Common myeloid progenitor, CD34-positive (primary cell): Measurements from ENCODE around the gene MEAK7. TPM values are rescaled to one million over a fixed set of nuclear protein-coding genes. Genes with fewer than 3 reads are reported as not detected.

Experiments used
- CTCF ChIA-PET: fragments of 350-600 bp; sonication (Branson Sonifier 250); formaldehyde crosslinking; loops from one replicate; lab custom pipeline; 2021; ENCODE audit warnings: antibody characterized with exemption; lab: Charles Lee
- POLR2A ChIA-PET: fragments of 350-600 bp; sonication (Branson Sonifier 250); formaldehyde crosslinking; loops from one replicate; lab custom pipeline; 2021; ENCODE audit warnings: antibody characterized with exemption; lab: Charles Lee
- DNase-seq, 3 donors: peaks; one replicate each; pipeline versions ENCODE4 v3.0.0 to v3.0.0-alpha.2; 2013
- H3K27ac ChIP-seq, 2 experiments: 1 replicate in 1 of 2; 2 replicates in 1 of 2; pipeline ENCODE4 v1.7.0; 2013; ENCODE audit warnings: inconsistent platforms in 2 of 2, low read length in 2 of 2, mild to moderate bottlenecking in 2 of 2, low read depth in 1 of 2, moderate library complexity in 1 of 2; ENCODE audit not compliant: severe bottlenecking in 2 of 2, insufficient read depth in 1 of 2, poor library complexity in 1 of 2
- H3K27me3 ChIP-seq, 5 experiments: replicated peaks in 2 of 5; 1 replicate in 3 of 5; 2 replicates in 2 of 5; pipeline versions ENCODE4 v1.6.1 to v1.7.0; 2013; ENCODE audit warnings: low read length in 4 of 5, mild to moderate bottlenecking in 2 of 5, moderate library complexity in 2 of 5, inconsistent platforms in 1 of 5; ENCODE audit not compliant: insufficient read depth in 5 of 5, control insufficient read depth in 4 of 5
- H3K36me3 ChIP-seq, 4 experiments: 1 replicate in 2 of 4; 2 replicates in 2 of 4; pipeline versions ENCODE4 v1.6.1 to v1.7.0; 2013; ENCODE audit warnings: low read length in 3 of 4, control low read depth in 1 of 4, mild to moderate bottlenecking in 1 of 4; ENCODE audit not compliant: control insufficient read depth in 4 of 4, insufficient read depth in 4 of 4
- H3K4me1 ChIP-seq, 4 experiments: 1 replicate in 3 of 4; 2 replicates in 1 of 4; pipeline versions ENCODE4 v1.6.1 to v1.7.1; 2013; ENCODE audit warnings: low read length in 3 of 4, mild to moderate bottlenecking in 3 of 4, control low read depth in 1 of 4, inconsistent platforms in 1 of 4, moderate library complexity in 1 of 4; ENCODE audit not compliant: control insufficient read depth in 4 of 4, insufficient read depth in 4 of 4; ENCODE audit errors: control extremely low read depth in 1 of 4
- H3K4me3 ChIP-seq, 7 experiments: 1 replicate in 4 of 7; 2 replicates in 3 of 7; pipeline versions ENCODE4 v1.5.1 to v1.7.0; 2013; ENCODE audit warnings: mild to moderate bottlenecking in 7 of 7, low read length in 6 of 7, moderate library complexity in 6 of 7, inconsistent platforms in 2 of 7, low read depth in 2 of 7, control low read depth in 1 of 7; ENCODE audit not compliant: insufficient read depth in 4 of 7, control insufficient read depth in 1 of 7; ENCODE audit errors: extremely low read depth in 1 of 7
- H3K9me3 ChIP-seq, 5 experiments: 1 replicate in 4 of 5; 2 replicates in 1 of 5; pipeline versions ENCODE4 v1.6.1 to v1.7.1; 2013; ENCODE audit warnings: low read length in 4 of 5, mild to moderate bottlenecking in 2 of 5, inconsistent platforms in 1 of 5, low read depth in 1 of 5, moderate library complexity in 1 of 5; ENCODE audit not compliant: control insufficient read depth in 4 of 5, insufficient read depth in 2 of 5; ENCODE audit errors: control extremely low read depth in 1 of 5
- WGBS: methylation state at CpG from one replicate; pipeline ENCODE4 v1.1.5; 2013; ENCODE audit not compliant: insufficient coverage; 5-methylcytosine and 5-hydroxymethylcytosine counted together
- polyA plus RNA-seq: library from polyadenylated mRNA; unstranded; fragments of 120-200 nt; gene quantifications from one replicate; pipeline ENCODE4 v1.2.1, GENCODE V29; 2013

The MEAK7 gene, protein sequence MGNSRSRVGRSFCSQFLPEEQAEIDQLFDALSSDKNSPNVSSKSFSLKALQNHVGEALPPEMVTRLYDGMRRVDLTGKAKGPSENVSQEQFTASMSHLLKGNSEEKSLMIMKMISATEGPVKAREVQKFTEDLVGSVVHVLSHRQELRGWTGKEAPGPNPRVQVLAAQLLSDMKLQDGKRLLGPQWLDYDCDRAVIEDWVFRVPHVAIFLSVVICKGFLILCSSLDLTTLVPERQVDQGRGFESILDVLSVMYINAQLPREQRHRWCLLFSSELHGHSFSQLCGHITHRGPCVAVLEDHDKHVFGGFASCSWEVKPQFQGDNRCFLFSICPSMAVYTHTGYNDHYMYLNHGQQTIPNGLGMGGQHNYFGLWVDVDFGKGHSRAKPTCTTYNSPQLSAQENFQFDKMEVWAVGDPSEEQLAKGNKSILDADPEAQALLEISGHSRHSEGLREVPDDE
- 6.3 TPM for polyA plus RNA-seq

GRCh38 chr16:84504420-84505248 is at the start of gene MEAK7:
Gene MEAK7, minus strand, starts transcription at chr16:84504659. Its CDS starts 6,573 bp downstream, at chr16:84498086.
- WGBS, result 6% methylated on average over 36 of the region's 45 CpGs

GRCh38 chr16:84553873-84554399 is 49.5 kb upstream of the MEAK7 start:
- ChIA-PET POLR2A (no interaction called here), CTCF (interaction anchor here (1.0 to 1.7 kb wide), 2 partner anchors 13 to 16 kb away, joined by 3 to 6 read pairs; no protein-coding TSS in a partner anchor)
- peak in 1 of 3 donors; percentile 18 for DNase-seq
- Histone ChIP-seq H3K4me3 (no peak overlapping the region), H3K27ac (no peak overlapping the region), H3K36me3 (no peaks in the 10 kb centered on the region), H3K4me1 (peaks cover 0 to 18% (median 9%) of the 10 kb centered on the region in 4 experiments), H3K27me3 (no peaks in the 10 kb centered on the region), H3K9me3 (no peaks in the 10 kb centered on the region)
- 55% methylated on average over 11 of the region's 11 CpGs for WGBS

More at GRCh38 chr16:84504420-84505248, at the start of gene MEAK7:
- peak; percentile 96 to 97 (median 97) for DNase-seq
- Histone ChIP-seq H3K4me1 (peaks cover 0 to 24% (median 21%) of the 10 kb centered on the region in 4 experiments), H3K4me3 (peak within 1 kb of the TSS; percentile 71 to 99 (median 86)), H3K36me3 (peaks cover 0 to 7% (median 1%) of the 10 kb centered on the region in 4 experiments), H3K27me3 (no peaks in the 10 kb centered on the region), H3K9me3 (no peaks in the 10 kb centered on the region), H3K27ac (peak within 1 kb of the TSS; percentile 50 to 70)
- ChIA-PET CTCF (interaction anchor here (1.0 to 12.9 kb wide), 6 partner anchors 11 to 228 kb away, joined by 3 to 151 read pairs (median 4); partner anchors contain the start of gene COTL1), POLR2A (interaction anchor here (0.6 kb wide), 1 partner anchor 613 kb away, joined by 3 read pairs; no protein-coding TSS in a partner anchor)

DNA sequence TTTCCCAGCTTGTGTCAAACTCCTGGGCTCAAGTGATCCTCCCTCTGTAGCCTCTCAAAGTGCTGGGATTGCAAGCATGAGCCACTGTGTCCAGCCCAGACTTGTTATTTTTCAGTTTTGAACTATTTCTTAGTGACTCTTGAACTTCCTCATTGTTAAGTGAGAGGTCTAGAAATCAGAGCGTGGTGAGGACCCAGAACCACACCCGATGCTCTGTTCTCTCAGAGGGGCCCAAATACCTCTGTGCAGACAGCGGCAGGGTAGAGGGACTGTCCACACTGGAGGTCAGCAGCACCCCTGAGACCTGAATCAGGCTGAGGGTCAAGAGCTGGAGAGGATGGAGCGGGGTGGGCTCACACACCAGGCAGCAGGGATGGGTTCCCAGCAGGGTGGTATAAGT is 47.7 kb upstream of the MEAK7 start:
- no peaks in the 10 kb centered on the region for H3K9me3 ChIP-seq
- no peak overlapping the region for H3K4me3 ChIP-seq
- peaks cover 0 to 20% (median 9%) of the 10 kb centered on the region in 4 experiments for H3K4me1 ChIP-seq
- no peaks in the 10 kb centered on the region for H3K27me3 ChIP-seq
- no peak overlapping the region for H3K27ac ChIP-seq
- no peaks in the 10 kb centered on the region for H3K36me3 ChIP-seq
- ChIA-PET CTCF (interaction anchor here (1.2 to 1.5 kb wide), 2 partner anchors 69 to 71 kb away, joined by 3 read pairs; no protein-coding TSS in a partner anchor), POLR2A (interaction anchor here (0.6 kb wide), 1 partner anchor 13 kb away, joined by 3 read pairs; no protein-coding TSS in a partner anchor)
- 64% methylated on average over 4 of the region's 4 CpGs for WGBS
- no peak for DNase-seq

GRCh38 chr16:84550096-84550495 is 45.6 kb upstream of the MEAK7 start:
- Histone ChIP-seq H3K27me3 (no peaks in the 10 kb centered on the region), H3K9me3 (no peaks in the 10 kb centered on the region), H3K4me3 (no peak overlapping the region), H3K36me3 (no peaks in the 10 kb centered on the region), H3K27ac (no peak overlapping the region), H3K4me1 (peaks cover 0 to 21% (median 9%) of the 10 kb centered on the region in 4 experiments)
- DNase-seq, result no peak
- CTCF ChIA-PET, result no interaction called here
- POLR2A ChIA-PET, result no interaction called here
- WGBS, result 75% methylated on average over 4 of the region's 4 CpGs

- peaks cover 0 to 27% (median 17%) of the 10 kb centered on the region in 4 experiments for H3K4me1 ChIP-seq
- H3K27me3 ChIP-seq, result no peaks in the 10 kb centered on the region
- no peak overlapping the region for H3K4me3 ChIP-seq
- no peaks in the 10 kb centered on the region for H3K36me3 ChIP-seq
- ChIA-PET CTCF (no interaction called here), POLR2A (no interaction called here)
- H3K27ac ChIP-seq, result no peak overlapping the region
- no peaks in the 10 kb centered on the region for H3K9me3 ChIP-seq
- peak in 2 of 3 donors; percentile 41 to 66 for DNase-seq
- 81% methylated on average over 16 of the region's 25 CpGs for WGBS
These were observed 44.7 kb upstream of the MEAK7 start for GRCh38 chr16:84548971-84549844.

DNA sequence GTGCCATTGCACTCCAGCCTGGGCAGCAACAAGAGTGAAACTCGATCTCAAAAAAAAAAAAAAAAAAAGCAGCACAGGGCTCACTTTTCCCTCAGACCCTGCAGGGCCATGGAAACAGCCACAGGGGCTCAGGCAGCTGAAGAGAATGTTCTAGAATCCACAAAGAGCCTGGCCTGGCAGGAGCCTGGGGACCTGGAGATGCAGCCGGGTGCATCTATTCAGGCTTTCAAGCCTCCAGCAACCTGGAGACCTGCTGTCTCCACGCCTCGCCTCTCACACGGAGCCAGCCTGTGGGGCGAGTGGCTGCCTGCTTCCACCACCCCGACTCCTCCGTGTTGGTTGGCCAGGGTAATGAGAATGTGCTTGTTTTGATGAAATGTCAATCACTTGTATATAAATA is 44.0 kb upstream of the MEAK7 start:
- H3K27me3 ChIP-seq, result no peaks in the 10 kb centered on the region
- peaks cover 0 to 24% (median 12%) of the 10 kb centered on the region in 4 experiments for H3K4me1 ChIP-seq
- H3K27ac ChIP-seq, result no peak overlapping the region
- CTCF ChIA-PET, result no interaction called here
- 97% methylated on average over 6 of the region's 8 CpGs for WGBS
- H3K36me3 ChIP-seq, result no peaks in the 10 kb centered on the region
- POLR2A ChIA-PET, result interaction anchor here (0.7 kb wide), 1 partner anchor 20 kb away, joined by 3 read pairs; no protein-coding TSS in a partner anchor
- H3K9me3 ChIP-seq, result no peaks in the 10 kb centered on the region
- H3K4me3 ChIP-seq, result no peak overlapping the region
- DNase-seq, result no peak
